Suppressor macrophage (primary cell): ENCODE measurements around the gene RAP1GAP2.
A peak's percentile ranks its signal among the peaks of the same experiment; 100 is the strongest.
"Not testable (repeated sequence)": the region's sequence is repeated elsewhere in the genome, so short reads cannot be mapped to it uniquely, and the experiment has no call there.

Source experiments
- DNase-seq, 4 experiments: peaks; one replicate each; pipeline ENCODE4 v3.0.0-alpha.2; 2020 to 2022

Gene RAP1GAP2

DNA sequence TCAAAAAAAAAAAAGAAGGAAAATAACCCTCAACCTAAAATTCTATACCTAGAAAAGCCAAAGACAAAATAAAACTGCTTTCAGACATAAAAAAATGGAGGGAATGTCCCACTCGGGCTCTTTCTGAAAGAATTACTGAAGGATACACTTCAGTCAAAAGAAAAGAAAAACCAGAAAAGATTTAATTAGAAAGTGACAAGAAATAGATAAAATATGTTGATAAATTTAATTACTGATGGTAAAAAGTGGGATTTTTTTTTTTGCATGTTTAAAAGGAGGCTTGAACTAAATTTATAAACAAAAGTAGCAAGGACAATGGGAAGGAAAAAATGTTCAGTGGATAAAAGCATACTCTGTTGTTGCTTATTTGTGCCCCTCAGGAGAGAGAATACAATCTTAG lies 178.1 kb downstream of the RAP1GAP2 start:
- no peak for DNase-seq

DNA sequence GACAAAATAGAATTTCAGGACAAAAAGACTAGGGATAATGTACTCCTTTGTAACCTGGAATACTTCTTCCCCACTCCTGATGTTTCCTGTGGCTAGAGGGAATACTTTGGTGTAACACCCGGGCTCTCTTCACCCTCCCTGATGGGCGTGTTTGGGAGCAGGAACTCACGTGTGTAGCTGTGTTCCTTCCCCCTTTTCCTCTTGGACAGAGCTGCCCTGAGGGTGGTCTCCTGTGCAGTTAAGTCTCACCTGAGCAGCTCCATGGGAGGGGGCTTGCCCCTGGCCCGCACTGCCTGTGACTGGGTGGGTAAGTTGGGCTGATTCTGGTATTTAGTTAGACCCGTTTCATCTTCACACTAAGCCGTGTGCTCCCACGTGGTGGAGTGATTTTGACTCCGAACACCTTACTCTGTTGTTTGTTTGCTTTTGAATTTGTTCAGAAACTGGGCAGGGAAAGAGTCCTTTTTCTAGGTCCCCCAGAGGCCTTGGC lies 179.3 kb downstream of the RAP1GAP2 start:
- DNase-seq = no peak

DNA sequence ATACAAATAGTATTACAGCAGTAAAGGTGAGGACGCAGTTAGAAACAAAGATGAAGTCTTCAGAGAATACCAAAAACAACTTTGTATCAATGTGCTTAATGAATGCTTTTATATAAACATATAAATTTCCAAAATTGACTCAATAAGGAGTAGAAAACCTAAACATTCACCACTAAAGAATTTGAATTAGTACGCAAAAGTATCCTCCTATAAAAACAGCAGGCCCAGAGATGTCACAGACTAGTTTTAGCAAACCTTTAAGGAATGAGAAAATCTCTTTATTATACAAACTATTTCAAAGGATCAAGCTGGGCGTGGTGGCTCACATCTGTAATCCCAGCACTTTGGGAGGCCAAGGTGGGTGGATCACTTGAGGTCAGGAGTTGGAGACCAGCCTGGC lies 180.9 kb downstream of the RAP1GAP2 start:
- no peak for DNase-seq

DNA sequence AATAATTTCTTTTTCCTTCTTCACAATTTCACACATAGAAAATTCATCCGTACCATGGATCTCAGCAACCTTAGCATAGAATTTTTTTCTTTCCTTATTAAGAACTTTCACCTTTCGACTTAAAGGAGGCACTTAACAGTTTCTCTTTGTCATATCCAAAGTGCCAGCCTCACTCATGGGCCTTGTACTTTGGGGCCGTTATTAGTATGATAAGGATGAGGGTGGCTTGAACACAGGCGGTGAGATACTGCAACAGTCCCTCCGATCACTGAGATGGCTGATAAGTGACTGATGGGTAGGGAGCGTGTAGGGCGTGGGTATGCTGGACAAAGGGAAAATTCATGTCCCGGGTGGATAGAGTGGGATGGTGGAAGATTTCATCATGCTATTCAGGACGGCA lies 181.9 kb downstream of the RAP1GAP2 start:
- no peak for DNase-seq

DNA sequence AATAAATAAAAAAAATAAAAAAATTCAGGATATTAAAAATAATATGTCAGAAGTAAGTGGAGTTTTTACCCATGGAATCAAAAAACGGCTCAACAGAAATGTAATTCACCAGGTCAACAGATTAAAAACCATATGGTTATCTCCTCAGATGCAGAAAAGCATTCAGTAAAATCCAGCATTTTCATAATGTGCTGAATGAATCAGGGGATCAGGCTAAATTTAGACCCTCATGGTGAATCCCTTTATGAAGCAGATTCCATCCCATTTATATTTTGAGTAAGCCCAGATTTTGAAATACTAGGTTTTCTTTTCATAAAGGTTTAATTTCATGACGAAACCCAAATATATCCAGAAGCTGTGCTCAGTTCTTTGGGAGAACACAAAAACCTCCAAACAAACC lies 182.8 kb downstream of the RAP1GAP2 start:
- no peak for DNase-seq

DNA sequence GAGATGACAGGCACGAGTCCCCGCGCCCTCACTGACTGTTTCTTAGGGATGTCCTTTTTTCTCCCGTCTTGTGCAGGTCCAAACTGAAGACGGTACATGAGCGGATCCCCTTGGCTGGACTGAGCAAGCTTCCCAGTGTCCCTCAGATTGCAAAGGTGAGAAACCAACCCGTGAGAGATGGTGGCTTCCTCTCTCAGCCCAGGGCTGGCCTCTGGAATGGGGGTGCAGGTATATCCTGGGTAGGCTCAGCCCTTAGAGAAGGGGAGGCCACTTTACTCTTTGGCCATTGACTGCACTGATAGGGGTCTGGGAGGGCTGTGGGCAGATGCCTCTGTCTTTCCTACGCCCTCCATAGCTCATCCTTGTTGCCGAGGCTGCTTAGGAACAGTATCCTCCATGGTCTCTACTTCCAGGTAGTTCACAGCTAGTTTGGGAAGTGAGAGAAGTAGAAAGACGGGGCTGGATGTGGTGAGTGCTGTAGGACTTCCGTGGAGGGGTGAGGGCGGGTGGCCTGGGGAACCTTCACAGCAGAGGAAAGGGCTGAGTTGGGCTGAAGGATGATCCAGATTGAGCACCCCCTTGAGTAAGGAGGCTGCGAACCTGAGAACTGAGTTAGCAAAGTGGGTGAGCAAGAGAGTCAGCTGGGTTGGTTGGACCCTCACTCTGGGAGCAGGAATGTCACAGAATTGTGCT lies 184.1 kb downstream of the RAP1GAP2 start:
- no peak for DNase-seq

DNA sequence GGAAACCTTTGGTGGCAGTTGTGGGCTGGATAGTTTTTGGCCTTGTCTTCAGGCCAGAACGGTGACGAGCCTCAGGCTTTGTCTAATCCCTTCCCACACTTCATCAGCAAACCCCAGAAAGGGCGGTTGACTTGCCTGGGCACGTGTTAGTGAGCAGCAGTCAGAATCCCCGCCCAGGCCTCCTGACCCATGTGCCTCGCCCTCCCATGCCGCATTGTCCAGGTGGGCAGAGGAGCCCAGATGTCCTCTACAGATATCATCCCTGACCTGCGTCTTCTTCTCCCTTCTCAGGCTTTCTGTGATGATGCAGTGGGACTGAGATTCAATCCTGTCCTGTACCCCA lies 184.6 kb downstream of the RAP1GAP2 start:
- no peak for DNase-seq

DNA sequence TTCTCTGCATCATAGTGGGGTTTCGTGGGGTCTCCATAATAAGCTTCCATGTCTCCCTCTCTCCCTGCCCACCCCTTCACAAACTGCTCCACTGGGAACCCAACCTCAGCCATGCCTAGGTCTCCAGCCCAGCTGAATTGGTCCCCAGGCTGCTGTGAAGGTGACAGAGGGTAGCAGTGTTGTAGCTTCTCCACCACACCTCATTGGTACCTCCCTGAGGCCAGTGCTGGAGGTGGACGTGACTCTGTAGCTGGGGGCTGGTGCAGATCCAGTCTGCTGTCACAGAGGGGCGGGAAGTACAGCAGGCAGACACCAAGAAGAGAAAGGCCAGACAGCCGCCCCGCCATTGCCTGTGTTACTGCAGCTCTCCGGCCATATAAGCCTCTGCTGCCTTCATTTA lies 185.1 kb downstream of the RAP1GAP2 start:
- no peak for DNase-seq

DNA sequence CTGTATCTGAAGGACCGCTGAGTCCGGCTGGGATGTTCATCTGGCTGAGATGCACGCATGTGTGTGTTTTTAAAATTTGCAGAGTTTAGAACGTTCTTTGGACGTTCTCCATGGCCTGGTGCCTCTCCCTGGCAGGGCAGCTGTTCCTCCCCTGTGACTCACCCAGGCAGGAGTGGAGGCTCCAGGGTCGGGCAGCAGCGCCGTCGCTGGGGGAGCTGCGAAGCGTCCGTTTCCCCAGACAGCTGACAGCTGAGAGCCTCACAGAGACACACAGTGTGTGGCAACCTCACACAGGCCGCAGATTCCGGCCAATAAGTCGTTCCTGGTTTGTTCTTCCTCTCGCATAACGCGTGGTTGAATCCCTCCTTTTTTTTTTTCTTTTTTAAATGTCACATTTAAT lies 186.6 kb downstream of the RAP1GAP2 start:
- DNase-seq = peak in 3 of 4 experiments; percentile 28 to 40 (median 37)

DNA sequence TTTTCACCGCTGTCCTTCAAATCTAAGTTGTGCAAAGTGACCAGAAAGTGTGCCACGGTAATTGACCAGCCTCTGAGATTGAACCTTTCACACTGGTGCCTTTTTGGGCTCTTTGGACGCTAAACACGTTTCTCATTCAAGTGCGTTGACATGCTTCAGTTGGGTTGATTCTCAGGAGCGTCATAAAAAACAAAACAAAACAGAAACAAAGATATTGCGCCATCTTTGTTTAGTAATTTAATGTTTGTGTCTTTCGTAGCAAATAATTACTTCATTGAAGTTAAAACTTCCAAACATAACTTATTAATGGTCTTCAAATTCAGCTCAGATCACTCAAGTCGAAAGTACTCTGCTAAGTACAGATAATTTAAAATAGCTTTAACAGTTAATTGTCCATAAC lies 187.0 kb downstream of the RAP1GAP2 start:
- no peak for DNase-seq

DNA sequence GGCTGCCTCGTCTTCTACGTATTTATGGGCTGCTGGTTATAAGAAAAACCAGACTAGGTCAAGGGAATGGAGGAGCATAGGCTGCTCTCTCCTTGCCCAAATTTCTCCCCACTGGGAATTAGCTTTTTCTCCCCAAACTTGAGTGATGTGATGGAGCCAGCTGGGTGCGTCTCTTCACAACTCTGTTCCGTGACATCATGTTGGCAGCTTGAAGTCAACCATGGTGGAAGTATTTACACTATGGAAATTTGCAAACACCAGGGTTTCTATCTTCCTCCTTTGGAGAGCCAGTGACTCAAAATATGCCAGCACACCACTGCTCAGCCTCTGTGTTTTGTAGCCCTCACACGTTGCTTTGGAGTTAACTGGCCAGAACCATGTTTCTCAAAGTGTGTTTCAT lies 189.1 kb downstream of the RAP1GAP2 start:
- peak; percentile 10 to 53 (median 38) for DNase-seq

DNA sequence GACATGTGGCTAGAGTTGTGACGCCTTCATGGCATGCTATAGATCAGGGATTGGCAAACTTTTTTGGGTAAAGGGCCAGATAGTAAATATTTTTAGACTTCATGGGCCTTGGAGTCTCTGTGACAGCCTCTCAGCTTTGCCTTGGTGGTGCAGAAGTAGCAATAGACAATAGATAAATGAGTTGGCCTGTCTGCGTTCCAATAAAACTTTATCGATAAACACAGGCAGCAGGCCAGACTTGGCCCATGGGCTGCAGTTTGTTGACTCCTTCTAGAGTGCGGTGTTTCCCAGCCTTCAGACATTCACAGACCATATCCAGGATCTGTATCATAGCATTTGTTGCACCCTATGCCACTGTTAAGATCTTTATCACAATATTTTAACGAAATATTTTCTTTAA lies 190.7 kb downstream of the RAP1GAP2 start:
- no peak for DNase-seq

DNA sequence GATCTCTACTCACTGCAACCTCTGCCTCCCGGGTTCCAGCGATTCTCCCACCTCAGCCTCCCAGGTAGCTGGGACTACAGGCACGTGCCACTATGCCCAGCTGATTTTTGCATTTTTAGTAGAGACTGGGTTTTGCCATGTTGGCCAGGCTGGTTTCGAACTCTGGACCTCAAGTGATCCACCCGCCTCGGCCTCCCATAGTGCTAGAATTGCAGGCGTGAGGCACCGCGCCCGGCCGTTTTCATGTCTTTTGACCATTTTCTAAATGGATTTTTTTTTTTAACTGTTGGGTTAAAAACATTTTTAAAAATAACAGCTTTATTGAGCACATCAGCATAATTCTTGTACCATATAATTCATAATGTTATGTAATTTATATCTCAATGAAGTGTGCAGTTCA lies 193.2 kb downstream of the RAP1GAP2 start:
- not testable (repeated sequence) for DNase-seq

DNA sequence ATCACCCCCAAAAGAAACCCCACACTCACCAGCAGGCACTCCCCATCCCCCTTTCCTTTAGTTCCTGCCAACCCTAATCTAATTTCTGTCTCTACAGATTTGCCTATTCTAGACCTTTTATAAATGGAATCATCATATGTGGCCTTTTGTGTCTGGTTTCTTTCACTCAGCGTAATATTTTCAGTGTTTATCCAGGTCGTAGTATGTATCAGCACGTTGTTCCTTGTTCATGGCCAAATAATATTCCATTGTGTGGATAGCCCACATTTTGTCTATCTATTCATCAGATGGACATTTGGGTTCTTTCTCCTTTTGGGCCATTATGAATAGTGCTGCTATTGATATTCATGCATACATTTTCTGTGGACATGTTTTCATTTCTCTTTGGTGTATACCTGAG lies 193.6 kb downstream of the RAP1GAP2 start:
- DNase-seq = no peak

DNA sequence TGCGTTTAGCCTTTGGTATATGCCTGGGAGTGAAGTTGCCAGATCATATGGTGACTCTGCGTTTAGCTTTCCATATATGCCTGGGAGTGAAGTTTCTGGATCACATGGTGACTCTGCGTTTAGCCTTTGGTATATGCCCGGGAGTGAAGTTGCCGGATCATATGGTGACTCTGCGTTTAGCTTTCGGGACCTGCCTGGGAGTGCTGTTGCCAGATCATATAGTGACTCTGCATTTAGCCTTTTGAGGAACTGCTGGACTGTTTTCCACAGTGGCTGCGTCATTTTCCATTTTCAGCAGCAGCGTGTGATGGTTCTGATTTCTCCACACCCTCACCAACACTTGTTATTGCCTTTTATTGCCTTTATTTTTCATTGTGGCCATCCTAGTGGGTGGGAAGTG lies 194.2 kb downstream of the RAP1GAP2 start:
- DNase-seq = peak; percentile 93 to 98 (median 94)

DNA sequence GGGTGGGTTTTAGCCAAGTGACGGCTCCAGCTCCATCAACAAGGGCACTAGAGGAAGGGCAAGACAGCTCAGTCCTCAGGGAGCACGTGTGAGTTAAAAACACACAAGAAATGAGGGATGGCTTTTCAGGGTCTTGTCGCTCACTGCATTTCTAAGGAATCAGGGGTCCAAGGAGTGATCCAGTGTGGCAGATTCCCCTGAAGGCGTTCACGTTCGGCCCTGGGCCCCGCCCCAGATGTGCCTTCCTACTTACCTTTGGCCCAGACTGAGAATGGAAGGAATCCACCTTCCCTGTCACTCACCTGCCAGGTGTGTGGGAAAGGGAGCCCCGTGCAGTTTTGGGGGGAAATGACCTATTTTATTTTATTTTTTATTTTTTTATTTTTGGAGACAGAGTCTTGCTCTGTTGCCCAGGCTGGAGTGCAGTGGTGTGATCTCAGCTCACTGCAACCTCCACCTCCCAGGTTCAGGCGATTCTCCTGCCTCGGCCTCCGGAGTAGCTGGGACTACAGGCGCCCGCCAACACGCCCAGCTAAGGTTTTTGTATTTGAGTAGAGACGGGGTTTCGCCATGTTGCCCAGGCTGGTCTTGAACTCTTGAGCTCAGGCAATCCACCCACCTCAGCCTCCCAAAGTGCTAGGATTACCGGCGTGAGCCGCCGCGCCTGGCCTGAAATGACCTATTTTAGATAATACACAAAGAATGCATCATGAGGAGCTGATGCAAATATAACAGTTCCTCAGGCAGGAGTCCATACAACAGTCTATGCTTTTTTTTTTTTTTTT lies 195.3 kb downstream of the RAP1GAP2 start:
- not testable (repeated sequence) for DNase-seq

DNA sequence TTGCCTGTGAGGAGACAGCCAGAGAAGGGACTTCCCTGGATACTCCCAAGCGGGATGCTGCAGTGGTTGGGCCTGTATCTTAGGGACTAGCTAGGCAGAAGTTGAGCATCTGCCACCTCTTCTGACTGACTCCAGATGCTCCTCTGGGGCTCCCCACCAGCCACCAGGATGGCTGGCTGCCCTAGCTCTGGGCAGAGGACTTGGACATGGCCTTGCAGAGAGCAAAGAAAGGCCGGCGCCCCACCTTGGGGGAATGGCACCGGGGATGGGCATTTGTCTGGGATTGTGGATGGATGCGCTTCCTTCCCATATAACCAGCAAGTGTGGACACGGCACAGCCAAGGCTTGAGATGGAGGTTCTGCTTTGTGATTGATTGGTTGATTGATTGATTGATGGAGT lies 198.2 kb downstream of the RAP1GAP2 start:
- no peak for DNase-seq

DNA sequence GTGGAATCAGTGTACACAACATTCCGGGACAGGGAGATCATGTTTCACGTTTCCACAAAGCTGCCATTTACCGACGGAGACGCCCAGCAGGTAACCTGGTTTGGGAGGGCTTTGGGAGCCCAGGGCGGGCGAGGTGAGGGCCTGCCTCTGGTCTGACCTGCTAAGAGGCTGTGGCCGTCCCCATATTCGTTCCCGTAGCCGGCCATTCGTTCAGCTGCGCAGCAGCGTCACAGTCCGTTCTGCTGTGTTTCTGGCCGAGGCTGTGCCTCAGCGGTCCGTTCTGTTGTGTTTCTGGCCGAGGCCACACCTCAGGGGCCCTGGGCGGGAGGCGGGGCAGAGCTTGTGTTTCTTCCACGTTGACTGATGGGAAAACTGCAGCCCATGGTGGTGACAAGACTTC lies 199.1 kb downstream of the RAP1GAP2 start:
- DNase-seq = no peak

DNA sequence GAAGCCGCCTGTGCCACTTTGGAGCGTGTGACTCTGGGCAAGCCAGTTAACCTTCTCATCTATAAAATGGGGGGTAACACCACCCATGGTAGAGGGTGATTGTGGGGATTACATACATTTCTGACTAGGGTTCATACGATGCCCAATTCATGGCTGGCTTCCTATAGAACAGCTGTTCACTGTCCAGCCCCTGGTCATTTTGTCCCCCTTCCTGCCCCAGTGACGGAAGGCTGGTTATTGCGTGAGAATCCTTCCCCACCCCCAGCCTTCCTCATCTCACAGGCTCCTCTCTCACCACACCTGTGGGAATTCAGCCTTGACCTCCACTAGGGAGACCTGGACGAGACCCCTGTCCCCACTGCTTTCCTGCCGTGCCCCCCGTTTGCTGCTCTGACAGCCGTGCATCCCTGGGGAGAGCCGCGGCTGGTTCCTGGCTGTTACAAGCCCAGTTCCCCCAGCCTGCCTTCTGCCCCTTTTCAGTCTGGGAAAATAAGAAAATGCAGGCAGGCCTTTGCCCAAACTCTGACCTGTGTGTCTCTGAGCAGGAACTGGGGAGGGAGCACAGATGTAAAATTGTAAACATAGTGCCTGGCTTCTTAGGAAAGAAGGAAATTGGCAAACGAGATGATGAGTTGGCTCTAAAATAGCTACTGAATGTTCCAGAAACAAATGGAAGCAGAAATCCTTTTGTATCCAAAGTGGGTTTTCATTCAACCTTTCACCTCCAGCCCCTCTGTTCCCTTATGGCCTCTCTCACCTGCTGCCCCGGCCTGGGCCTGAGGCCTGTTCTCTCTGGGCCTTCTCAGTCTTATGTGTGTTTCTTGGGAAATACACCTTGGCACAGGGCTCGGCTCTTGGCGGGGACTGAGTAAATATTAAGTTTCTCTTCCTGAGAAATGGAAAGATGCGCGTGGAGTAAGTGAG lies 199.9 kb downstream of the RAP1GAP2 start:
- DNase-seq = no peak

DNA sequence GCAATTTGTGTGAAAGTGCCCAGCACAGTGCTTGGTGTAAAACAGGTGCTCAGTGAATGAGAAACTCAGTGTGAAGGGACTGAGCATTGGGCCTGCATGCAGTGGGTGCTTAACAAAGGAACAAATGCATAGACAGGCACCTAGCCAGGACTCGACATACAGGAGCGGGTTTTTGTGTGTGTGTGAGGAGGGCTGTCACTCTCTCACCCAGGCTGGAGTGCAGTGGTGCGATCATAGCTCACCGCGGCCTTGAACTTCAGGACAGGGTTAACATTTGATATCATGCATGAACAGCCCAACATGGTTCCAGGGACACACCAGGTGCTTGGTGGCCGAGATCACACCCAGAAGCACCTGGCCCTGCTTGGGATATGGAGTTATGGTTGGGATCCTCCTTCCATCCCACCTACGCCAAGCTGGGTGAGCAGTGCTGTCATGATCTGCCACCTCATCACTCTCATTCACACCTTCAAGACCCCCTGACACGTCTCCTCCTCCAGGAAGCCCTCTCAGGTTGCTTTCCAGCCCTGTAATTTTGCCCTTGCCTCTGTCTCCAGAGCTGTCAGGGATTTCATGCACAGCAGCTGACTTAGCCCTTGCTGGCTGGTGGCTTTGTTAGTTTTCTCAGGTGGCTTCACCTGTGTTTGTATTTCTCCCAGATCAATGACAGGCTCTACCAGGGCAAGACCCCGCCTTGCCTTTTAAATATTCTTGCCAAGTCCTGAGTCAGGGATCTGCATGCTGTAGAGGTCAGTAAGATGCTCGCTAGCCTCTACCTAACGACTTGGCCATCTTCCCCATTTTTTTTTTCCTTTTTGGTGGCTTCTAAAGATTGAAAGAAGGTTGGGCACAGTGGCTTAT lies 200.8 kb downstream of the RAP1GAP2 start:
- no peak for DNase-seq

DNA sequence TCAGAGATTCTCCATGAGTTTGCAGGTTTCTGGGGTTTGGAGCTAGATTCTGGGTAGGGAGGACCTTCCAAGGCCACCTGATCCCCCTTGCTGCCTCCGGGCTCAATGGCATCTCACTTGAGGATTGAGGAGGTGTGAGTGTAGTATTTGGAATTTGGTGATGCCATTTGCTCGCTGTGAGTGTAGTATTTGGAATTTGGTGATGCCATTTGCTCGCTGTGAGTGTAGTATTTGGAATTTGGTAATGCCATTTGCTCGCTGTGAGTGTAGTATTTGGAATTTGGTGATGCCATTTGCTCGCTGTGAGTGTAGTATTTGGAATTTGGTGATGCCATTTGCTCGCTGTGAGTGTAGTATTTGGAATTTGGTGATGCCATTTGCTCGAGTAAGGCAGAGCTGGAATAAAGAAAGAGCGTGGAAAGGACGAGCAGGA lies 202.2 kb downstream of the RAP1GAP2 start:
- not testable (repeated sequence) for DNase-seq
